Vagina (tissue), 2 donors: ENCODE measurements around the gene BLMH.

ENCODE experiments used
- POLR2A ChIP-seq, 2 donors: fragments of 450-650 bp; IDR thresholded peaks; one replicate each; pipeline ENCODE4 v1.6.1; 2017; ENCODE audit warnings: antibody characterized with exemption in 2 of 2, mild to moderate bottlenecking in 2 of 2, moderate library complexity in 2 of 2
- TF ChIP-seq, protein P1 (sequence below), 3 experiments: fragments of 450-650 bp in 2 of 3; fragments of 200-600 bp in 1 of 3; sonication (generic) in 1 of 3; IDR thresholded peaks; one replicate each; pipeline ENCODE4 v1.5.1; 2017 to 2019; ENCODE audit warnings: antibody characterized with exemption in 3 of 3, mild to moderate bottlenecking in 2 of 3, moderate library complexity in 2 of 3

DNA sequence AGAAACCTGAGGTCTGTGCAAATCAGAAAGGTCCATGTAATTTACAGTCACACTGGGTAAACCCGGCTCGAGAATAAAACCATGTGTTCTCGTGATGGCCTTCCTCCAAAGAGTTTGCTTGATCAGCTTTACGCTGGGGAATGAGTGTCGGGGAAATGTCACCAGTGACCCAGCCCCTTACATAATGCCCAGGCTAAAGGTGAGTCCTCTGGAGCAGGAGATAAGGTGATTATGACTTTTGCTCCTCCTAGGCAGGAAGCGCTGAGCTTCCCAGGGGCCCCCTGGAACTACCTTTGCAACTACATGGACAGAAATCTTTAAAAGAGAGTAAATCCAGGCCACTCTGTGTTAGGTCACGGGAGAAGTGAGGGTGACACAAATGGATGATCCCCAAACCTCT lies 71.9 kb downstream of the BLMH start:
- TF ChIP-seq POLR2A (IDR thresholded peaks at IDR 0.05): no peak
- TF ChIP-seq, protein P1, sequence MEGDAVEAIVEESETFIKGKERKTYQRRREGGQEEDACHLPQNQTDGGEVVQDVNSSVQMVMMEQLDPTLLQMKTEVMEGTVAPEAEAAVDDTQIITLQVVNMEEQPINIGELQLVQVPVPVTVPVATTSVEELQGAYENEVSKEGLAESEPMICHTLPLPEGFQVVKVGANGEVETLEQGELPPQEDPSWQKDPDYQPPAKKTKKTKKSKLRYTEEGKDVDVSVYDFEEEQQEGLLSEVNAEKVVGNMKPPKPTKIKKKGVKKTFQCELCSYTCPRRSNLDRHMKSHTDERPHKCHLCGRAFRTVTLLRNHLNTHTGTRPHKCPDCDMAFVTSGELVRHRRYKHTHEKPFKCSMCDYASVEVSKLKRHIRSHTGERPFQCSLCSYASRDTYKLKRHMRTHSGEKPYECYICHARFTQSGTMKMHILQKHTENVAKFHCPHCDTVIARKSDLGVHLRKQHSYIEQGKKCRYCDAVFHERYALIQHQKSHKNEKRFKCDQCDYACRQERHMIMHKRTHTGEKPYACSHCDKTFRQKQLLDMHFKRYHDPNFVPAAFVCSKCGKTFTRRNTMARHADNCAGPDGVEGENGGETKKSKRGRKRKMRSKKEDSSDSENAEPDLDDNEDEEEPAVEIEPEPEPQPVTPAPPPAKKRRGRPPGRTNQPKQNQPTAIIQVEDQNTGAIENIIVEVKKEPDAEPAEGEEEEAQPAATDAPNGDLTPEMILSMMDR (IDR thresholded peaks at IDR 0.05): no peak
